Measurements from ENCODE around the gene ALKBH6. TPM values are rescaled to one million over a fixed set of nuclear protein-coding genes. Genes with fewer than 3 reads are reported as not detected.

The ALKBH6 gene
- total and polyA plus RNA-seq, 2 of the 13 experiments (the other 11 are each of a cell fraction or from before 2014, with no cell fraction given): 13.7 to 18.1 TPM

GRCh38 chr19:35963514-35963913, 50.5 kb downstream of the ALKBH6 start (continued):
- no peak for TF ChIP-seq TRIM22 (IDR thresholded peaks at IDR 0.05)
- no peak for TF ChIP-seq SETDB1 (CRISPR knock-in tag; IDR thresholded peaks at IDR 0.05; ENCODE audit: borderline replicate concordance)
- TF ChIP-seq FOXA3 (CRISPR knock-in tag; IDR thresholded peaks at IDR 0.05): peak; percentile 45; the same call in 1 of the 2 replicates
- TF ChIP-seq CC2D1A (CRISPR knock-in tag; IDR thresholded peaks at IDR 0.05): no peak
- TF ChIP-seq ZUFSP (CRISPR knock-in tag; IDR thresholded peaks at IDR 0.05; ENCODE audit: borderline replicate concordance): no peak
- TF ChIP-seq HOMEZ (CRISPR knock-in tag; IDR thresholded peaks at IDR 0.05; ENCODE audit: low read depth): peak; percentile 24; the same call in 1 of the 2 replicates
- no peak for TF ChIP-seq ZNF546 (CRISPR knock-in tag; conservative IDR thresholded peaks at IDR 0.05)
- TF ChIP-seq ZNF761 (CRISPR knock-in tag; conservative IDR thresholded peaks at IDR 0.05): no peak
- peak; percentile 47; the same call in 1 of the 2 replicates for TF ChIP-seq ETV5 (CRISPR knock-in tag; IDR thresholded peaks at IDR 0.05; ENCODE audit: borderline replicate concordance)
- TF ChIP-seq ZNF350 (CRISPR knock-in tag; IDR thresholded peaks at IDR 0.05; ENCODE audit: borderline replicate concordance, low read depth): no peak
- TF ChIP-seq ZNF335 (CRISPR knock-in tag; IDR thresholded peaks at IDR 0.05): peak; percentile 79
- TF ChIP-seq XRCC5 (optimal IDR thresholded peaks at IDR 0.05; ENCODE audit: low read length): peak; percentile 57
- no peak for TF ChIP-seq ZBTB4 (CRISPR knock-in tag; IDR thresholded peaks at IDR 0.05; ENCODE audit: borderline replicate concordance)
- TF ChIP-seq ZBTB26 (CRISPR knock-in tag; IDR thresholded peaks at IDR 0.05; ENCODE audit: borderline replicate concordance): peak; percentile 84
- no peak for TF ChIP-seq ZNF317 (CRISPR knock-in tag; IDR thresholded peaks at IDR 0.05)
- TF ChIP-seq MAF1 (CRISPR knock-in tag; IDR thresholded peaks at IDR 0.05; ENCODE audit: borderline replicate concordance): peak; percentile 60; the same call in 1 of the 2 replicates
- peak; percentile 55; the same call in 1 of the 2 replicates for TF ChIP-seq ARHGAP35 (CRISPR knock-in tag; IDR thresholded peaks at IDR 0.05; ENCODE audit: borderline replicate concordance)
- peak; percentile 68 for TF ChIP-seq MED1 (CRISPR knock-in tag; IDR thresholded peaks at IDR 0.05)
- TF ChIP-seq KLF16 (CRISPR knock-in tag; IDR thresholded peaks at IDR 0.05): peak in 1 of 2 experiments; percentile 87; a peak in 2 of 4 replicates
- peak; percentile 89 for TF ChIP-seq ZNF331 (CRISPR knock-in tag; IDR thresholded peaks at IDR 0.05)
- peak; percentile 89 for TF ChIP-seq ERF (CRISPR knock-in tag; IDR thresholded peaks at IDR 0.05)

All from HepG2 (cell line).